Bladder microvascular endothelial cell (primary cell): ENCODE results near the gene SMAD2. TPM values are rescaled to one million over a fixed set of nuclear protein-coding genes. Genes with fewer than 3 reads are reported as not detected.

Experiments used
- total RNA-seq: library from RNA; depleted of rRNA; stranded (reverse); fragments of >200 nt; gene quantifications from 2 replicates; pipeline ENCODE4 v1.2.3, GENCODE V29; 2014

SMAD2 gene
- total RNA-seq, result 34.2 and 157 TPM in 2 replicates

GRCh38 chr18:47930199-47930930, at the start of gene SMAD2:
Gene SMAD2 (minus strand): TSS chr18:47930659. CDS start chr18:47896756, 33,903 bp downstream.

